IMR-90 (cell line): Measurements from ENCODE around the gene TNK2. TPM values are rescaled to one million over a fixed set of nuclear protein-coding genes. Genes with fewer than 3 reads are reported as not detected.
A peak's percentile ranks its signal among the peaks of the same experiment; 100 is the strongest.
"Not testable (repeated sequence)": the region's sequence is repeated elsewhere in the genome, so short reads cannot be mapped to it uniquely, and the experiment has no call there.

Experiments
- ATAC-seq: fragments of 200-7000 bp; cut with Tn5 transposase; 2 replicates; pipeline ENCODE4 v1.9.1; 2020; ENCODE audit warnings: low read depth, mild to moderate bottlenecking, moderate library complexity
- BruUV-seq: library from RNA; stranded (reverse); fragments of 400-500 nt; replicated peaks from 2 replicates; lab custom pipeline; 2021; lab: Mats Ljungman, UMichigan
- CTCF ChIA-PET: fragments of 300-600 bp; formaldehyde crosslinking; extraction: SDS; loops from one replicate; lab custom pipeline; 2021; ENCODE audit warnings: antibody characterized with exemption; lab: Yijun Ruan, JAX
- POLR2A ChIA-PET: fragments of 300-600 bp; sonication (Branson Sonifier 250); formaldehyde crosslinking; loops from one replicate; lab custom pipeline; 2022; ENCODE audit warnings: antibody characterized with exemption; ENCODE audit not compliant: unreplicated experiment; lab: Charles Lee
- DNase-seq: peaks from one replicate; pipeline ENCODE4 v3.0.0; 2013
- H2AFZ ChIP-seq: replicated peaks from 2 replicates; pipeline ENCODE3; 2013; ENCODE audit warnings: low read length, mild to moderate bottlenecking; ENCODE audit not compliant: poor library complexity
- H2AK5ac ChIP-seq: 2 replicates; pipeline ENCODE4 v1.6.1; 2013; ENCODE audit warnings: low read depth, low read length, inconsistent platforms
- H2AK9ac ChIP-seq: replicated peaks from 2 replicates; pipeline ENCODE3; 2013; ENCODE audit warnings: mild to moderate bottlenecking, low read depth, low read length, moderate library complexity; ENCODE audit not compliant: poor library complexity
- H2BK120ac ChIP-seq: 2 replicates; pipeline ENCODE4 v1.6.1; 2013; ENCODE audit warnings: low read depth, low read length, inconsistent platforms
- H2BK15ac ChIP-seq: 3 replicates; pipeline ENCODE4 v1.6.1; 2013; ENCODE audit warnings: low read depth, low read length, inconsistent platforms
- H2BK20ac ChIP-seq: 2 replicates; pipeline ENCODE4 v1.6.1; 2013; ENCODE audit warnings: low read depth, mild to moderate bottlenecking, inconsistent platforms, low read length, moderate library complexity
- H2BK5ac ChIP-seq: 2 replicates; pipeline ENCODE4 v1.6.1; 2013; ENCODE audit warnings: mild to moderate bottlenecking, low read depth, low read length, inconsistent platforms; ENCODE audit not compliant: poor library complexity, severe bottlenecking
- H3K14ac ChIP-seq: replicated peaks from 2 replicates; pipeline ENCODE4 v1.6.1; 2013; ENCODE audit warnings: low read depth, low read length, inconsistent platforms
- H3K18ac ChIP-seq: 2 replicates; pipeline ENCODE4 v1.6.1; 2013; ENCODE audit warnings: low read depth, low read length, control low read depth
- H3K23ac ChIP-seq: 2 replicates; pipeline ENCODE4 v1.6.1; 2013; ENCODE audit warnings: low read depth, low read length, inconsistent platforms
- H3K27ac ChIP-seq: 2 replicates; pipeline ENCODE4 v1.5.1; 2013; ENCODE audit warnings: mild to moderate bottlenecking, control low read depth, low read length; ENCODE audit not compliant: insufficient read depth
- H3K27me3 ChIP-seq: 2 replicates; pipeline ENCODE4 v1.6.1; 2013; ENCODE audit warnings: low read length; ENCODE audit not compliant: control insufficient read depth, insufficient read depth
- H3K36me3 ChIP-seq: 2 replicates; pipeline ENCODE4 v1.6.1; 2013; ENCODE audit warnings: low read length, mixed read lengths; ENCODE audit not compliant: control insufficient read depth, insufficient read depth
- H3K4ac ChIP-seq: 2 replicates; pipeline ENCODE4 v1.6.1; 2013; ENCODE audit warnings: low read depth, low read length, inconsistent platforms
- H3K4me1 ChIP-seq: 2 replicates; pipeline ENCODE4 v1.6.1; 2013; ENCODE audit warnings: low read length, mixed read lengths; ENCODE audit not compliant: control insufficient read depth, insufficient read depth
- H3K4me2 ChIP-seq: 2 replicates; pipeline ENCODE4 v1.6.1; 2013; ENCODE audit warnings: low read depth, mild to moderate bottlenecking, control low read depth, low read length, moderate library complexity
- H3K4me3 ChIP-seq: 2 replicates; pipeline ENCODE4 v1.5.1; 2013; ENCODE audit warnings: low read depth, mild to moderate bottlenecking, control low read depth, low read length, moderate library complexity; ENCODE audit not compliant: insufficient read depth
- H3K56ac ChIP-seq: 2 replicates; pipeline ENCODE4 v1.6.1; 2013; ENCODE audit warnings: low read length, inconsistent platforms; ENCODE audit not compliant: insufficient read depth; ENCODE audit errors: extremely low read depth
- H3K79me1 ChIP-seq, 2 experiments: 2 replicates each; pipeline ENCODE4 v1.6.1; 2013; ENCODE audit warnings: low read length in 2 of 2, inconsistent platforms in 1 of 2, low read depth in 1 of 2
- H3K9ac ChIP-seq: 2 replicates; pipeline ENCODE4 v1.6.1; 2013; ENCODE audit warnings: low read depth, low read length, control low read depth
- H3K9me1 ChIP-seq: 2 replicates; pipeline ENCODE4 v1.6.1; 2013; ENCODE audit warnings: low read length, inconsistent platforms; ENCODE audit not compliant: insufficient read depth
- H3K9me3 ChIP-seq: 2 replicates; pipeline ENCODE4 v1.6.1; 2013; ENCODE audit warnings: low read length; ENCODE audit not compliant: control insufficient read depth, insufficient read depth
- H4K20me1 ChIP-seq: 2 replicates; pipeline ENCODE4 v1.6.1; 2013; ENCODE audit warnings: low read length, inconsistent platforms; ENCODE audit not compliant: insufficient read depth
- H4K5ac ChIP-seq: 2 replicates; pipeline ENCODE4 v1.6.1; 2013; ENCODE audit warnings: mild to moderate bottlenecking, low read depth, low read length, control low read depth
- H4K8ac ChIP-seq, 2 experiments: 2 replicates each; pipeline ENCODE4 v1.6.1; 2013; ENCODE audit warnings: low read depth in 2 of 2, low read length in 2 of 2, control low read depth in 1 of 2, inconsistent platforms in 1 of 2
- H4K91ac ChIP-seq: 2 replicates; pipeline ENCODE4 v1.6.1; 2013; ENCODE audit warnings: low read depth, low read length, inconsistent platforms; ENCODE audit not compliant: insufficient read depth
- WGBS, 2 experiments: methylation state at CpG; one replicate each; pipeline versions ENCODE4 v1.1.5 to v1.1.7; 2013; ENCODE audit warnings: missing lambda C conversion rate in 2 of 2; ENCODE audit not compliant: insufficient read length in 1 of 2; ENCODE audit errors: extremely low coverage in 2 of 2; 5-methylcytosine and 5-hydroxymethylcytosine counted together
- dilution Hi-C: fragments of 300-500 bp; cut with HindIII; formaldehyde crosslinking; loops from one replicate; pipeline ENCODE4 v1.14.3; 2018; ENCODE audit warnings: low sequenced_read_pairs; ENCODE audit not compliant: unreplicated experiment
- in situ Hi-C: fragments of 300-500 bp; cut with MboI; formaldehyde crosslinking; loops from 3 replicates; pipeline ENCODE4 v1.14.3; 2019; ENCODE audit warnings: low sequenced_read_pairs, inconsistent platforms, mixed read lengths
- intact Hi-C: fragments of 100-400 bp; cut with micrococcal nuclease; formaldehyde crosslinking; loops from 2 replicates; pipeline ENCODE4 v1.10.0; 2022
- polyA plus RNA-seq, 3 experiments: library from polyadenylated mRNA; depleted of rRNA; stranded (reverse); fragments of >200 nt; gene quantifications; 2 replicates each; pipeline ENCODE4 v1.2.3, GENCODE V29; 2012; ENCODE audit warnings: low replicate concordance in 1 of 3
- total RNA-seq: library from RNA; depleted of rRNA; stranded (reverse); fragments of >200 nt; gene quantifications from 2 replicates; pipeline ENCODE4 v1.2.3, GENCODE V29; 2012

TNK2 gene
- total and polyA plus RNA-seq, 2 of the 4 experiments (the other 2 are of a cell fraction), result 2.2 to 13.8 TPM

GRCh38 chr3:195951443-195952177 is 43.3 kb upstream of the TNK2 start:
- H2BK120ac ChIP-seq, H3K18ac ChIP-seq, H3K4me2 ChIP-seq, DNase-seq, H4K20me1 ChIP-seq, H2BK5ac ChIP-seq, dilution Hi-C loops, H2BK15ac ChIP-seq, H3K27me3 ChIP-seq, H2BK20ac ChIP-seq, H3K9me3 ChIP-seq, H3K9ac ChIP-seq, H3K4me1 ChIP-seq, H4K8ac ChIP-seq, H4K5ac ChIP-seq, H3K4me3 ChIP-seq, intact Hi-C loops, CTCF ChIA-PET, H3K4ac ChIP-seq, H3K36me3 ChIP-seq, H4K91ac ChIP-seq, H2AK9ac ChIP-seq, H3K9me1 ChIP-seq, H3K27ac ChIP-seq, H2AFZ ChIP-seq, H3K56ac ChIP-seq, H3K79me1 ChIP-seq, POLR2A ChIA-PET, H3K23ac ChIP-seq, ATAC-seq, H2AK5ac ChIP-seq, H3K14ac ChIP-seq: not testable (repeated sequence)
- WGBS, 2 experiments, result no CpG with 5 or more reads among the region's 9 CpGs
- in situ Hi-C loops, result loop anchor here (25.0 kb wide), 1 partner anchor 264 kb away; no protein-coding TSS in a partner anchor
- BruUV-seq, result TSS peak; percentile 13

GRCh38 chr3:195950731-195951130 is 42.4 kb upstream of the TNK2 start:
- H3K4ac ChIP-seq, H2AK9ac ChIP-seq, H4K5ac ChIP-seq, H3K4me3 ChIP-seq, H2BK15ac ChIP-seq, H4K20me1 ChIP-seq, H3K27ac ChIP-seq, H3K9ac ChIP-seq, H3K9me3 ChIP-seq, H3K9me1 ChIP-seq, H3K36me3 ChIP-seq, H3K56ac ChIP-seq, H2AK5ac ChIP-seq, H2BK5ac ChIP-seq, H3K27me3 ChIP-seq, POLR2A ChIA-PET, H3K18ac ChIP-seq, H3K23ac ChIP-seq, H2AFZ ChIP-seq, H4K8ac ChIP-seq, DNase-seq, dilution Hi-C loops, intact Hi-C loops, H3K79me1 ChIP-seq, BruUV-seq, H3K4me2 ChIP-seq, H2BK120ac ChIP-seq, H2BK20ac ChIP-seq, ATAC-seq, H3K14ac ChIP-seq, H3K4me1 ChIP-seq, H4K91ac ChIP-seq: not testable (repeated sequence)
- 80% methylated on average over 2 of the region's 13 CpGs; no CpG with 5 or more reads in 1 of the 2 experiments for WGBS, 2 experiments
- in situ Hi-C loops, result loop anchor here (25.0 kb wide), 1 partner anchor 263 kb away; no protein-coding TSS in a partner anchor
- CTCF ChIA-PET, result interaction anchor here (0.5 kb wide), 1 partner anchor 1292 kb away, joined by 3 read pairs; no protein-coding TSS in a partner anchor
